Smooth muscle cell of the pulmonary artery (primary cell): Measurements from ENCODE around the gene CAND2. TPM values are rescaled to one million over a fixed set of nuclear protein-coding genes. Genes with fewer than 3 reads are reported as not detected.

Experiments used
- total RNA-seq: library from RNA; depleted of rRNA; stranded (reverse); fragments of >200 nt; gene quantifications from 2 replicates; pipeline ENCODE4 v1.2.3, GENCODE V29; 2014

Gene CAND2
- 5.1 TPM in 2 replicates for total RNA-seq

GRCh38 chr3:12796171-12797123 lies at the start of gene CAND2:
TSS of gene CAND2 (plus strand) at chr3:12796680. CDS start at chr3:12796721, 41 bp downstream.

GRCh38 chr3:12759097-12759679 lies 37.3 kb upstream of the CAND2 start, which contains the start of gene TMEM40:
TSS of gene TMEM40 (minus strand) at chr3:12759259. CDS start at chr3:12749832, 9,427 bp downstream.

GRCh38 chr3:12841149-12841969 lies 44.9 kb downstream of the CAND2 start, which contains the start of gene RPL32:
TSS of gene RPL32 (minus strand) at chr3:12841565. CDS start at chr3:12840237, 1,328 bp downstream.

Other genes starting within 250 kb of the CAND2 start
- gene MKRN2, start 239.6 kb upstream of the CAND2 start, total RNA-seq: 29.7 and 29.8 TPM in 2 replicates
- 97.4 and 125 TPM in 2 replicates for gene RAF1, start 132.6 kb upstream of the CAND2 start, total RNA-seq
- not detected in 2 replicates for gene TMEM40, start 37.4 kb upstream of the CAND2 start, total RNA-seq
- 1,275 and 1,429 TPM in 2 replicates for gene RPL32, start 44.9 kb downstream of the CAND2 start, total RNA-seq